ENCODE data around the gene PKHD1. TPM values are rescaled to one million over a fixed set of nuclear protein-coding genes. Genes with fewer than 3 reads are reported as not detected.

Gene PKHD1
- total RNA-seq, 1 donor from 2014 or later, result 0.32 TPM

DNA sequence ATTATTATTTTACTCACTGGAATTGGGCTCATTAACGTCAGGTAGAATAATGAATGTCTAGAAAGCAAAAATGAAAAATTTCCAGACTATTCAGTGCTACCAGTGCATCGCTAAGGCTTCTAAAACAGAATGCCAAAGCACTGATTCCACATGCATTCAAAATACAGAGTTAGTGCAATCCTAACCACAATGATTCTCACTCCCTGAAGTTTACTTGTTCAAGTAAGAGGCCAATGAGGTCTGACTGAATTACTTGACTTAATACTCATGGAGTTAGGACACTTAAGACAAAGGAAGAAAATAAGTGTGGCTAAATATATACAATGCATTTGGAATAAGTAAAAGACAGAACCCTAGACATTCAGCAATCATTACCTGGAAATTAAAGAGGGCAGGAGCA, 220.5 kb downstream of the PKHD1 start:
- Histone ChIP-seq H3K4me3 (no peak overlapping the region), H3K36me3 (no peaks in the 10 kb centered on the region), H3K9me3 (no peaks in the 10 kb centered on the region), H3K4me1 (no peaks in the 10 kb centered on the region), H3K27me3 (no peaks in the 10 kb centered on the region), H3K27ac (no peak overlapping the region)
- TF ChIP-seq, protein P1, sequence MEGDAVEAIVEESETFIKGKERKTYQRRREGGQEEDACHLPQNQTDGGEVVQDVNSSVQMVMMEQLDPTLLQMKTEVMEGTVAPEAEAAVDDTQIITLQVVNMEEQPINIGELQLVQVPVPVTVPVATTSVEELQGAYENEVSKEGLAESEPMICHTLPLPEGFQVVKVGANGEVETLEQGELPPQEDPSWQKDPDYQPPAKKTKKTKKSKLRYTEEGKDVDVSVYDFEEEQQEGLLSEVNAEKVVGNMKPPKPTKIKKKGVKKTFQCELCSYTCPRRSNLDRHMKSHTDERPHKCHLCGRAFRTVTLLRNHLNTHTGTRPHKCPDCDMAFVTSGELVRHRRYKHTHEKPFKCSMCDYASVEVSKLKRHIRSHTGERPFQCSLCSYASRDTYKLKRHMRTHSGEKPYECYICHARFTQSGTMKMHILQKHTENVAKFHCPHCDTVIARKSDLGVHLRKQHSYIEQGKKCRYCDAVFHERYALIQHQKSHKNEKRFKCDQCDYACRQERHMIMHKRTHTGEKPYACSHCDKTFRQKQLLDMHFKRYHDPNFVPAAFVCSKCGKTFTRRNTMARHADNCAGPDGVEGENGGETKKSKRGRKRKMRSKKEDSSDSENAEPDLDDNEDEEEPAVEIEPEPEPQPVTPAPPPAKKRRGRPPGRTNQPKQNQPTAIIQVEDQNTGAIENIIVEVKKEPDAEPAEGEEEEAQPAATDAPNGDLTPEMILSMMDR (IDR thresholded peaks at IDR 0.05), result no peak
- no peak for DNase-seq
- ATAC-seq, result no peak
- intact Hi-C loops (cut with DNase I), result no loop called here

DNA sequence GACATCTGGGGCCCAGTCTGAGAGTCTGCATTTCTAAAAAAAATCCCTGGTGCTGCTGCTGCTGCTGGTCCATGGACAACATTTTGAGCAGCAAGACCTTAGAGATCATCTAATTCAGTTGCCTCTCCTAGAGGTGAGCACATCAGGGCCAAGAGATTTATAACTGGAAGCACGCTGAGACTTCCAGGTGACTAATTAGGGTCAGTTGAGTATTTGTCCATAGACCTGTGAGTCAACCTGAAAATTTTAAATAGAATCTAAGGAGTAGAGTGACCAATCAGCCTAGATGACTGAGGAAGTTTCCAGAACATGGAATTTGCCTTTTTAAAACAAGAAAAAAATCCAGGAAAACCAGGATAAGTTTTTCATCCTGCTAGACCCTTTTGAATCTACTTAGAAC, 221.4 kb downstream of the PKHD1 start:
- no peaks in the 10 kb centered on the region for H3K36me3 ChIP-seq
- ATAC-seq (no peak), DNase-seq (no peak)
- H3K27ac ChIP-seq, result no peak overlapping the region
- H3K4me1 ChIP-seq, result no peaks in the 10 kb centered on the region
- no peaks in the 10 kb centered on the region for H3K27me3 ChIP-seq
- TF ChIP-seq, protein P1 (IDR thresholded peaks at IDR 0.05), result no peak
- H3K9me3 ChIP-seq, result no peaks in the 10 kb centered on the region
- intact Hi-C loops (cut with DNase I), result no loop called here
- no peak overlapping the region for H3K4me3 ChIP-seq

DNA sequence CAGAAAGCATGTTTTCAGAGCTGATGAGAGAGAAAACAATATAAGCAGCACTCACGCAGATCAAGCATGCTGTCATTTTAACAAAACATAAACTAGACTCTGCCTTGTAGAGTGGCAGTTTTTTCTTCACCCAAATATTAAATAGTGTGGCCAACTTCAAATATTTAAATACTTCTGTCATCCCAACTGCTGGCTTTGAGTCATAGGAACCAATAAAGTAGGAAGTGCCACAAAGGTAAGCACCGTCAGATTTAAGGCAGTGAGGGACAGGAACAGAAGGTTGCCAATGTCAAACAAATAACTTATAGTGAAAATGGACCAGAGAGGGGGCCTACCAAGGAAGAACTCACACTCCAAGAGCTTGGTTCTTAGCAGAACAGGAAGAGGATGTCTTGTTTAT, 222.2 kb downstream of the PKHD1 start:
- ATAC-seq, result no peak
- H3K4me1 ChIP-seq, result no peaks in the 10 kb centered on the region
- H3K27ac ChIP-seq, result no peak overlapping the region
- no peaks in the 10 kb centered on the region for H3K9me3 ChIP-seq
- DNase-seq, result no peak
- TF ChIP-seq, protein P1 (IDR thresholded peaks at IDR 0.05), result no peak
- no peaks in the 10 kb centered on the region for H3K27me3 ChIP-seq
- H3K4me3 ChIP-seq, result no peak overlapping the region
- H3K36me3 ChIP-seq, result no peaks in the 10 kb centered on the region
- intact Hi-C loops (cut with DNase I), result no loop called here

DNA sequence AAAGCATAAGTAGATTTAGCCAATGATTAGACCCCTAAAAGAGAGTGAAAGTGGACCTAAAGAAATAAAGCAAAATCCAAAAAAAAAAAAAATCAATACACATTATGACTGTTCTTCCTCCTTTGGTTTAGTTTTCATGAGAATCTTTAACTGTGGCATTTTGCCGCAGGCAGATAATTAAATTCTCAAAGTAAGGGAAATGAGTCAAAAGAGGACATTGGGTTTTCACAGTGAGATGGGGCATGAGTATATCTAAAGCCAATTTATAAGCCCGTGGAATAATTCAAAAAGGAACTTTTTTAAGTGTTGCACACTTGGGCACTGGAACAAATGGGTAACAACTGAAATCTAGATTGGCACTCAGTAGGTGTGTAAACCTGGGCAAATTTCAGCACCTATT, 230.3 kb downstream of the PKHD1 start:
- Histone ChIP-seq H3K27me3 (no peaks in the 10 kb centered on the region), H3K4me3 (no peak overlapping the region), H3K9me3 (no peaks in the 10 kb centered on the region), H3K27ac (no peak overlapping the region), H3K36me3 (no peaks in the 10 kb centered on the region), H3K4me1 (no peaks in the 10 kb centered on the region)
- ATAC-seq, result no peak
- TF ChIP-seq, protein P1 (IDR thresholded peaks at IDR 0.05), result no peak
- intact Hi-C loops (cut with DNase I), result no loop called here
- DNase-seq, result no peak

DNA sequence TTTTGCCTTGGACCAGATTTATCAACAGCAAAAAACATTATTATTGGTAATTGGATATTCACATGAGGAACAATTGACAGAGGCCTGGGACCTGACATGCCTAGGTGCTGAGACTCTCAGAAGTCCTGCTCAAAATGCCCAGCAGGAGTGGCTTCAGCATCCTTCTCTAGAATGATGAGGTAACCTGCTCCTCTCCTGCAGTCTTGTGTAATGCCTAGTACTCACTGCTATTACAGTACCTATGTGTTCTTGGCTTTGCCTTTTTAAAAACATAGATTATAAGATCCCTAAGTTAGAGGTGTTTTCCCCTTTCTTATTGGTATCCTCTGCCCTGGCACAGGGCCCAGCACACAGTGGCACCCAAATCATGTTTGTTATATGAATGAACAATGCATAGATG, 230.9 kb downstream of the PKHD1 start:
- intact Hi-C loops (cut with DNase I), result no loop called here
- no peak for ATAC-seq
- TF ChIP-seq, protein P1 (IDR thresholded peaks at IDR 0.05), result no peak
- Histone ChIP-seq H3K9me3 (no peaks in the 10 kb centered on the region), H3K4me1 (no peaks in the 10 kb centered on the region), H3K4me3 (no peak overlapping the region), H3K27ac (no peak overlapping the region), H3K27me3 (no peaks in the 10 kb centered on the region), H3K36me3 (no peaks in the 10 kb centered on the region)
- DNase-seq, result no peak
